COLO668 (cell line): ENCODE results near the gene PAF1.

ENCODE experiments used
- DNase-seq: peaks from one replicate; lab custom pipeline; 2025; ENCODE audit not compliant: unreplicated experiment; lab: John Stamatoyannopoulos, UW

Gene PAF1

GRCh38 chr19:39390751-39391437, at the start of gene PAF1, which contains the start of gene MED29:
TSS of gene PAF1 (minus strand) at chr19:39391106. CDS start at chr19:39390864, 242 bp downstream.
TSS of gene MED29 (plus strand) at chr19:39391378. CDS start at chr19:39391423, 45 bp downstream.
- DNase-seq: peak; percentile 98

GRCh38 chr19:39438270-39438934, 47.5 kb upstream of the PAF1 start:
- DNase-seq: no peak

- DNase-seq: no peak
Observed at GRCh38 chr19:39436350-39436716, 45.4 kb upstream of the PAF1 start.

- peak; percentile 99 for DNase-seq
Observed at GRCh38 chr19:39435499-39436349, 44.8 kb upstream of the PAF1 start, which contains the start of gene RPS16. TSS of gene RPS16 (minus strand) at chr19:39435949. CDS start at chr19:39435895, 54 bp downstream.

GRCh38 chr19:39434123-39435076, 43.5 kb upstream of the PAF1 start:
- no peak for DNase-seq

- no peak for DNase-seq
Observed at GRCh38 chr19:39433480-39434079, 42.7 kb upstream of the PAF1 start.

- no peak for DNase-seq
Observed at GRCh38 chr19:39432677-39433025, 41.7 kb upstream of the PAF1 start.

- DNase-seq: peak; percentile 65
Observed at GRCh38 chr19:39430675-39431593, 40.0 kb upstream of the PAF1 start.

GRCh38 chr19:39428283-39429112, 37.6 kb upstream of the PAF1 start:
- peak; percentile 7 for DNase-seq

- DNase-seq: no peak
Observed at GRCh38 chr19:39427707-39428106, 36.8 kb upstream of the PAF1 start.

GRCh38 chr19:39426170-39426569, 35.3 kb upstream of the PAF1 start:
- DNase-seq: no peak

- no peak for DNase-seq
Observed at GRCh38 chr19:39425744-39426143, 34.8 kb upstream of the PAF1 start.

GRCh38 chr19:39424934-39425333, 34.0 kb upstream of the PAF1 start:
- DNase-seq: no peak

- DNase-seq: no peak
Observed at GRCh38 chr19:39423258-39424086, 32.6 kb upstream of the PAF1 start.

- no peak for DNase-seq
Observed at GRCh38 chr19:39422020-39422419, 31.1 kb upstream of the PAF1 start.

GRCh38 chr19:39420769-39421168, 29.9 kb upstream of the PAF1 start:
- DNase-seq: no peak

GRCh38 chr19:39419003-39419402, 28.1 kb upstream of the PAF1 start:
- DNase-seq: no peak
